Measurements from ENCODE around the gene RUNDC3A. TPM values are rescaled to one million over a fixed set of nuclear protein-coding genes. Genes with fewer than 3 reads are reported as not detected.
A peak's percentile ranks its signal among the peaks of the same experiment; 100 is the strongest.

The RUNDC3A gene
- total RNA-seq, 1 experiment from 2014 or later = 5.2 TPM

DNA sequence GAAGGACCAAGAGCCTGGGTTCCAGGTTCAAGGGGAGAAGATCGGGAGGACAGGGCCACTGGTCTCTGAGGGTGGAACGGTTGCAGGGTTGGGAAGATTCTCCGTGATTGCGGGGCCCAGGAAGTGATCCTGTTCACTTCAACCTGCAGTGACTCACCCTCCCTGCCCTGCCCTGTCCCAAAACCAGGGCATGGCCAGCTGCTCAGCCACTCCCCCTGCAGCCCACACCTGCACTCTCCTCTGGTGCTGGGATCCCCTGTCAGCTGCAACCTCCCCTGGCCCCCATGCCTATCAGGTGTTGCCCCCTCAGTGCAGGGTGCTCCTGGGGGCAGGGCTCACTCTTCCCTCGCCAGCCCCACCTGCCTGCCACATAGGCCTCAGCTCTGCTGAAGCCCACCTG, 1.1 kb downstream of the RUNDC3A start:
- POLR2A ChIA-PET = interaction anchor here (0.7 kb wide), 1 partner anchor 88 kb away, joined by 3 read pairs; no protein-coding TSS in a partner anchor
- ATAC-seq = no peak

DNA sequence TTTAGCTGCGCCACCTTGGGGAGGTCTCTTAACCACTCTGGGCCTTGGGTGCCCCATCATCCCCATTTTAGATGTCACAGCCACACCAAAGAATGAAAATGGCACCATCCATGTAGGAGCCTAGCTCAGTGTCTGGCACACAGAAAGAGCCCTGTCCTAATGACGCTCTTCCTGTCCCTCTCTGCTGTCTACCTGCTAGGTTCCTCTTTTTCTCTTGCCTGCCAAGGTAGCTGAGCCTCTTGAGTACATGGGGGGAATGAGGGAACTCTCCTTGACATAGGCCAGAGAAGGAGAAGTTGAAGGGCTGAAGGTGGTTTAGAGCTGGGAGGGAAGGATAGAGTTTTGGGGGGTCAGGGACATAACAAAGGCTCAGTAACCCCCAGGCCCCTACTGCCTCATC, 1.8 kb downstream of the RUNDC3A start:
- H3K27me3 Mint-ChIP-seq (ENCODE audit: low read depth) = peaks cover 27% of the 10 kb centered on the region
- no peak for ATAC-seq
- ChIA-PET POLR2A (interaction anchor here (0.7 kb wide), 1 partner anchor 88 kb away, joined by 3 read pairs; no protein-coding TSS in a partner anchor), CTCF (interaction anchor here (0.6 to 3.2 kb wide), 11 partner anchors 14 to 362 kb away, joined by 3 to 18 read pairs (median 6); partner anchors contain the start of genes FAM171A2, GRN and SLC25A39)
- no peak overlapping the region for H3K27ac Mint-ChIP-seq
- no peaks in the 10 kb centered on the region for H3K36me3 Mint-ChIP-seq
- H3K4me3 Mint-ChIP-seq = peak overlapping the region; percentile 32; the same call in 1 of the 2 replicates
- TF ChIP-seq, protein P1, sequence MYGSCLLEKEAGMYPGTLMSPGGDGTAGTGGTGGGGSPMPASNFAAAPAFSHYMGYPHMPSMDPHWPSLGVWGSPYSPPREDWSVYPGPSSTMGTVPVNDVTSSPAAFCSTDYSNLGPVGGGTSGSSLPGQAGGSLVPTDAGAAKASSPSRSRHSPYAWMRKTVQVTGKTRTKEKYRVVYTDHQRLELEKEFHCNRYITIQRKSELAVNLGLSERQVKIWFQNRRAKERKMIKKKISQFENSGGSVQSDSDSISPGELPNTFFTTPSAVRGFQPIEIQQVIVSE (CRISPR knock-in tag; IDR thresholded peaks at IDR 0.05; ENCODE audit: borderline replicate concordance) = no peak
- TF ChIP-seq SMAD3 (CRISPR knock-in tag; IDR thresholded peaks at IDR 0.05; ENCODE audit: borderline replicate concordance) (no peak), ZNF232 (CRISPR knock-in tag; IDR thresholded peaks at IDR 0.05) (no peak), CBFB (CRISPR knock-in tag; IDR thresholded peaks at IDR 0.05; ENCODE audit: low read depth) (no peak), OVOL2 (CRISPR knock-in tag; IDR thresholded peaks at IDR 0.05; ENCODE audit: borderline replicate concordance) (no peak), ZNF671 (CRISPR knock-in tag; IDR thresholded peaks at IDR 0.05) (no peak), NR2C2 (CRISPR knock-in tag; IDR thresholded peaks at IDR 0.05) (no peak), RELA (CRISPR knock-in tag; IDR thresholded peaks at IDR 0.05; ENCODE audit: borderline replicate concordance) (no peak), SOX15 (CRISPR knock-in tag; IDR thresholded peaks at IDR 0.05) (no peak)
- TF ChIP-seq, protein P2, sequence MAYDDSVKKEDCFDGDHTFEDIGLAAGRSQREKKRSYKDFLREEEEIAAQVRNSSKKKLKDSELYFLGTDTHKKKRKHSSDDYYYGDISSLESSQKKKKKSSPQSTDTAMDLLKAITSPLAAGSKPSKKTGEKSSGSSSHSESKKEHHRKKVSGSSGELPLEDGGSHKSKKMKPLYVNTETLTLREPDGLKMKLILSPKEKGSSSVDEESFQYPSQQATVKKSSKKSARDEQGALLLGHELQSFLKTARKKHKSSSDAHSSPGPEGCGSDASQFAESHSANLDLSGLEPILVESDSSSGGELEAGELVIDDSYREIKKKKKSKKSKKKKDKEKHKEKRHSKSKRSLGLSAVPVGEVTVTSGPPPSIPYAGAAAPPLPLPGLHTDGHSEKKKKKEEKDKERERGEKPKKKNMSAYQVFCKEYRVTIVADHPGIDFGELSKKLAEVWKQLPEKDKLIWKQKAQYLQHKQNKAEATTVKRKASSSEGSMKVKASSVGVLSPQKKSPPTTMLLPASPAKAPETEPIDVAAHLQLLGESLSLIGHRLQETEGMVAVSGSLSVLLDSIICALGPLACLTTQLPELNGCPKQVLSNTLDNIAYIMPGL (CRISPR knock-in tag; IDR thresholded peaks at IDR 0.05) = no peak
- H3K9me3 Mint-ChIP-seq = no peaks in the 10 kb centered on the region
- DNase-seq (ENCODE audit: low spot score) = no peak
- H3K4me1 Mint-ChIP-seq = peaks cover 45% of the 10 kb centered on the region

More for the DNA sequence above, 1.1 kb downstream of the RUNDC3A start:
- no peak for DNase-seq (ENCODE audit: low spot score)
- TF ChIP-seq RORB (CRISPR knock-in tag; IDR thresholded peaks at IDR 0.05) (no peak), ZNF671 (CRISPR knock-in tag; IDR thresholded peaks at IDR 0.05) (no peak), ZNF121 (CRISPR knock-in tag; IDR thresholded peaks at IDR 0.05) (0 out of 2 replicates have a peak, but pooled peaks have one; percentile 11)
- TF ChIP-seq, protein P3, sequence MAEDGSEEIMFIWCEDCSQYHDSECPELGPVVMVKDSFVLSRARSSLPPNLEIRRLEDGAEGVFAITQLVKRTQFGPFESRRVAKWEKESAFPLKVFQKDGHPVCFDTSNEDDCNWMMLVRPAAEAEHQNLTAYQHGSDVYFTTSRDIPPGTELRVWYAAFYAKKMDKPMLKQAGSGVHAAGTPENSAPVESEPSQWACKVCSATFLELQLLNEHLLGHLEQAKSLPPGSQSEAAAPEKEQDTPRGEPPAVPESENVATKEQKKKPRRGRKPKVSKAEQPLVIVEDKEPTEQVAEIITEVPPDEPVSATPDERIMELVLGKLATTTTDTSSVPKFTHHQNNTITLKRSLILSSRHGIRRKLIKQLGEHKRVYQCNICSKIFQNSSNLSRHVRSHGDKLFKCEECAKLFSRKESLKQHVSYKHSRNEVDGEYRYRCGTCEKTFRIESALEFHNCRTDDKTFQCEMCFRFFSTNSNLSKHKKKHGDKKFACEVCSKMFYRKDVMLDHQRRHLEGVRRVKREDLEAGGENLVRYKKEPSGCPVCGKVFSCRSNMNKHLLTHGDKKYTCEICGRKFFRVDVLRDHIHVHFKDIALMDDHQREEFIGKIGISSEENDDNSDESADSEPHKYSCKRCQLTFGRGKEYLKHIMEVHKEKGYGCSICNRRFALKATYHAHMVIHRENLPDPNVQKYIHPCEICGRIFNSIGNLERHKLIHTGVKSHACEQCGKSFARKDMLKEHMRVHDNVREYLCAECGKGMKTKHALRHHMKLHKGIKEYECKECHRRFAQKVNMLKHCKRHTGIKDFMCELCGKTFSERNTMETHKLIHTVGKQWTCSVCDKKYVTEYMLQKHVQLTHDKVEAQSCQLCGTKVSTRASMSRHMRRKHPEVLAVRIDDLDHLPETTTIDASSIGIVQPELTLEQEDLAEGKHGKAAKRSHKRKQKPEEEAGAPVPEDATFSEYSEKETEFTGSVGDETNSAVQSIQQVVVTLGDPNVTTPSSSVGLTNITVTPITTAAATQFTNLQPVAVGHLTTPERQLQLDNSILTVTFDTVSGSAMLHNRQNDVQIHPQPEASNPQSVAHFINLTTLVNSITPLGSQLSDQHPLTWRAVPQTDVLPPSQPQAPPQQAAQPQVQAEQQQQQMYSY (CRISPR knock-in tag; IDR thresholded peaks at IDR 0.05) = 0 out of 2 replicates have a peak, but pooled peaks have one; percentile 10
- TF ChIP-seq, protein P4, sequence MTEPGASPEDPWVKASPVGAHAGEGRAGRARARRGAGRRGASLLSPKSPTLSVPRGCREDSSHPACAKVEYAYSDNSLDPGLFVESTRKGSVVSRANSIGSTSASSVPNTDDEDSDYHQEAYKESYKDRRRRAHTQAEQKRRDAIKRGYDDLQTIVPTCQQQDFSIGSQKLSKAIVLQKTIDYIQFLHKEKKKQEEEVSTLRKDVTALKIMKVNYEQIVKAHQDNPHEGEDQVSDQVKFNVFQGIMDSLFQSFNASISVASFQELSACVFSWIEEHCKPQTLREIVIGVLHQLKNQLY (CRISPR knock-in tag; IDR thresholded peaks at IDR 0.05) = no peak
- no peak overlapping the region for H3K27ac Mint-ChIP-seq
- H3K9me3 Mint-ChIP-seq = no peaks in the 10 kb centered on the region
- H3K27me3 Mint-ChIP-seq (ENCODE audit: low read depth) = peaks cover 20% of the 10 kb centered on the region
- CTCF ChIA-PET = interaction anchor here (0.6 to 3.2 kb wide), 12 partner anchors 15 to 363 kb away, joined by 3 to 18 read pairs (median 6); partner anchors contain the start of genes FAM171A2, GRN, HDAC5 and SLC25A39
- H3K4me1 Mint-ChIP-seq = peaks cover 45% of the 10 kb centered on the region
- peak overlapping the region; percentile 64 for H3K4me3 Mint-ChIP-seq
- H3K36me3 Mint-ChIP-seq = no peaks in the 10 kb centered on the region

Data from WTC11 (cell line).